T-cell (primary cell): ENCODE data around the gene MMS19. TPM values are rescaled to one million over a fixed set of nuclear protein-coding genes. Genes with fewer than 3 reads are reported as not detected.

Experiments
- ATAC-seq, 4 experiments: fragments of 200-7000 bp in 3 of 4; fragments of 150-1000 bp in 1 of 4; cut with Tn5 transposase; replicated peaks in 1 of 4; 1 replicate in 3 of 4; 2 replicates in 1 of 4; pipeline ENCODE4 v1.10.0; 2021; ENCODE audit warnings: moderate library complexity in 3 of 4, mild to moderate bottlenecking in 2 of 4, moderate number of reproducible peaks in 1 of 4
- CTCF ChIA-PET, 2 donors: fragments of 300-600 bp; sonication (Branson Sonifier 250); formaldehyde crosslinking; loops; one replicate each; lab custom pipeline; 2022; ENCODE audit warnings: antibody characterized with exemption in 2 of 2; lab: Charles Lee
- POLR2A ChIA-PET, 2 donors: fragments of 300-600 bp; sonication (Branson Sonifier 250); formaldehyde crosslinking; loops; one replicate each; lab custom pipeline; 2022; ENCODE audit warnings: antibody characterized with exemption in 2 of 2; lab: Charles Lee
- DNase-seq, 35 experiments: peaks; one replicate each; pipeline versions ENCODE4 v3.0.0 to v3.0.0-alpha.2; 2013 to 2023
- H3K27ac ChIP-seq: one replicate; pipeline ENCODE4 v1.5.1; 2013; ENCODE audit warnings: low read length
- H3K27me3 ChIP-seq, 2 experiments: replicated peaks in 1 of 2; 1 replicate in 1 of 2; 2 replicates in 1 of 2; pipeline versions ENCODE4 v1.6.1 to v1.7.0; 2013; ENCODE audit warnings: low read length in 1 of 2, mixed read lengths in 1 of 2; ENCODE audit not compliant: control insufficient read depth in 2 of 2, insufficient read depth in 2 of 2; ENCODE audit errors: extremely low read depth in 1 of 2
- H3K36me3 ChIP-seq, 2 donors: 1 replicate in 1 of 2; 2 replicates in 1 of 2; pipeline versions ENCODE4 v1.6.1 to v1.7.0; 2013; ENCODE audit warnings: low read length in 1 of 2; ENCODE audit not compliant: control insufficient read depth in 2 of 2, insufficient read depth in 1 of 2; ENCODE audit errors: extremely low read depth in 1 of 2
- H3K4me1 ChIP-seq, 2 experiments: 1 replicate in 1 of 2; 2 replicates in 1 of 2; pipeline versions ENCODE4 v1.6.1 to v1.7.0; 2013; ENCODE audit warnings: low read length in 2 of 2, mixed read lengths in 1 of 2; ENCODE audit not compliant: insufficient read depth in 2 of 2, control insufficient read depth in 1 of 2; ENCODE audit errors: extremely low read depth in 1 of 2
- H3K4me3 ChIP-seq, 2 donors: 1 replicate in 1 of 2; 2 replicates in 1 of 2; pipeline versions ENCODE4 v1.5.1 to v1.7.0; 2013; ENCODE audit warnings: mild to moderate bottlenecking in 2 of 2, low read length in 1 of 2, moderate library complexity in 1 of 2; ENCODE audit not compliant: control insufficient read depth in 1 of 2; ENCODE audit errors: extremely low read depth in 1 of 2
- H3K9me3 ChIP-seq: 2 replicates; pipeline ENCODE4 v1.7.0; 2013
- H3K27ac Mint-ChIP-seq, 2 donors: one replicate each; pipeline ENCODE4 v1.8.0; 2020 to 2021; ENCODE audit warnings: mild to moderate bottlenecking in 2 of 2, mixed read lengths in 2 of 2
- H3K27me3 Mint-ChIP-seq, 2 donors: one replicate each; pipeline ENCODE4 v1.8.0; 2021 to 2022; ENCODE audit warnings: mixed read lengths in 2 of 2
- H3K36me3 Mint-ChIP-seq: one replicate; pipeline ENCODE4 v1.8.0; 2021; ENCODE audit warnings: mixed read lengths
- H3K4me1 Mint-ChIP-seq, 3 donors: one replicate each; pipeline ENCODE4 v1.8.0; 2020 to 2022; ENCODE audit warnings: mixed read lengths in 3 of 3, mild to moderate bottlenecking in 1 of 3
- H3K4me3 Mint-ChIP-seq, 3 donors: one replicate each; pipeline ENCODE4 v1.8.0; 2020 to 2022; ENCODE audit warnings: mild to moderate bottlenecking in 3 of 3, mixed read lengths in 3 of 3, moderate library complexity in 3 of 3
- H3K9me3 Mint-ChIP-seq, 3 donors: one replicate each; pipeline ENCODE4 v1.8.0; 2020 to 2022; ENCODE audit warnings: mixed read lengths in 3 of 3
- WGBS: methylation state at CpG from one replicate; pipeline ENCODE4 v1.1.5; 2013; ENCODE audit warnings: missing lambda C conversion rate; ENCODE audit not compliant: insufficient coverage; 5-methylcytosine and 5-hydroxymethylcytosine counted together
- total RNA-seq, 35 experiments: library from RNA in 6 of 35; stranded (reverse) in 6 of 35; fragments of 120-200 nt in 1 of 35; gene quantifications; one replicate each; pipeline versions ENCODE4 v1.2.1 to v1.2.4 and lab custom pipeline; 2013 to 2026

MMS19 gene
- total RNA-seq, 5 donors from 2014 or later (not counting 1 experiment from before 2014, with no cell fraction given) = 73.8 to 106 (median 93.7) TPM

- no peaks in the 10 kb centered on the region for H3K9me3 Mint-ChIP-seq
- H3K27ac Mint-ChIP-seq = no peak overlapping the region
- Histone ChIP-seq H3K4me1 (no peaks in the 10 kb centered on the region), H3K27me3 (peaks cover 0 to 16% of the 10 kb centered on the region in 2 experiments), H3K4me3 (no peak overlapping the region), H3K27ac (no peak overlapping the region), H3K36me3 (no peaks in the 10 kb centered on the region), H3K9me3 (no peaks in the 10 kb centered on the region)
- no peaks in the 10 kb centered on the region for H3K4me1 Mint-ChIP-seq
- DNase-seq (no peak), ATAC-seq (no peak)
- 20% methylated on average over 1 of the region's 1 CpG for WGBS
- POLR2A ChIA-PET = no interaction called here
- H3K4me3 Mint-ChIP-seq = no peak overlapping the region
- peaks cover under 1 to 8% of the 10 kb centered on the region in 2 donors for H3K27me3 Mint-ChIP-seq
- H3K36me3 Mint-ChIP-seq = no peaks in the 10 kb centered on the region
- CTCF ChIA-PET = no interaction called here
Measured at GRCh38 chr10:97508342-97508741, 10.1 kb upstream of the MMS19 start.

- Mint-ChIP-seq H3K27ac (no peak overlapping the region), H3K27me3 (peaks cover 13 to 18% of the 10 kb centered on the region in 2 donors)
Measured at GRCh38 chr10:97506199-97506991, 8.2 kb upstream of the MMS19 start.

GRCh38 chr10:97505152-97505551 lies 6.9 kb upstream of the MMS19 start:
- H3K9me3 Mint-ChIP-seq = no peaks in the 10 kb centered on the region
- DNase-seq (no peak), ATAC-seq (no peak)
- peaks cover 22 to 29% of the 10 kb centered on the region in 2 donors for H3K27me3 Mint-ChIP-seq
- H3K4me3 ChIP-seq = no peak overlapping the region
- no peaks in the 10 kb centered on the region for H3K36me3 Mint-ChIP-seq
- peaks cover 0 to 32% of the 10 kb centered on the region in 2 experiments for H3K27me3 ChIP-seq
- CTCF ChIA-PET = interaction anchor here in 1 of 2 donors (1.0 kb wide), 1 partner anchor 103 kb away, joined by 3 read pairs; no protein-coding TSS in a partner anchor
- no peaks in the 10 kb centered on the region for H3K9me3 ChIP-seq
- H3K4me3 Mint-ChIP-seq = no peak overlapping the region
- H3K4me1 Mint-ChIP-seq = peaks cover 9 to 10% (median 10%) of the 10 kb centered on the region in 3 donors
- no peak overlapping the region for H3K27ac ChIP-seq
- no peaks in the 10 kb centered on the region for H3K4me1 ChIP-seq
- POLR2A ChIA-PET = interaction anchor here in 1 of 2 donors (0.6 kb wide), 1 partner anchor 83 kb away, joined by 3 read pairs; no protein-coding TSS in a partner anchor
- no CpG with 5 or more reads among the region's 1 CpG for WGBS
- no peak overlapping the region for H3K27ac Mint-ChIP-seq
- no peaks in the 10 kb centered on the region for H3K36me3 ChIP-seq

More at GRCh38 chr10:97506199-97506991, 8.2 kb upstream of the MMS19 start:
- Histone ChIP-seq H3K36me3 (no peaks in the 10 kb centered on the region), H3K9me3 (no peaks in the 10 kb centered on the region), H3K27ac (no peak overlapping the region), H3K4me1 (no peaks in the 10 kb centered on the region), H3K27me3 (peaks cover 0 to 24% of the 10 kb centered on the region in 2 experiments), H3K4me3 (no peak overlapping the region)
- ChIA-PET POLR2A (no interaction called here), CTCF (no interaction called here)
- Mint-ChIP-seq H3K36me3 (no peaks in the 10 kb centered on the region), H3K4me1 (no peaks in the 10 kb centered on the region), H3K4me3 (no peak overlapping the region), H3K9me3 (no peaks in the 10 kb centered on the region)
- ATAC-seq (no peak), DNase-seq (no peak)
- 83% methylated on average over 1 of the region's 3 CpGs for WGBS

DNA sequence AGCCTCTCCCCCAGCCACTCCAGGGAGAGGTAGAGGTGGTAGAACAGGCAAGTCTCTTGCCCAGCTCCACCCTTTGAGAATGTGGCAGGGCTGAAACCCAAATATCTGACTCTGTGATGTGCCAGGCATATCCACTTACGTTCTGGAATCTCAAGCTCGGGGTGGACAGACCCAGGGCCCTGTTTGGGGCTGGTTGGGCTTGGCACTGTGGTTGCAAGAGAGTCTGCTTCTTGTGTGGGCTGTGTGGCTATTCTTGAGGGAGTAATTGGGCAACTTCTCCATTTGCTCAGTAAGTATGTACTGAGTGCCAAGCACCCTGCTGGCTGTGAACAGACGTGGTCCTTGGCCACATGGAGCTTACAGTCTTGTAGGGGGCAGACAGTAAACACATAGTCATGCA lies 5.2 kb upstream of the MMS19 start:
- ATAC-seq (no peak), DNase-seq (no peak)
- H3K36me3 ChIP-seq = no peaks in the 10 kb centered on the region
- Mint-ChIP-seq H3K4me3 (no peak overlapping the region), H3K36me3 (no peaks in the 10 kb centered on the region), H3K27ac (no peak overlapping the region), H3K27me3 (peaks cover 22 to 35% of the 10 kb centered on the region in 2 donors), H3K9me3 (no peaks in the 10 kb centered on the region), H3K4me1 (peaks cover 13 to 16% (median 14%) of the 10 kb centered on the region in 3 donors)
- H3K9me3 ChIP-seq = no peaks in the 10 kb centered on the region
- POLR2A ChIA-PET = no interaction called here
- no peak overlapping the region for H3K4me3 ChIP-seq
- 56% methylated on average over 2 of the region's 3 CpGs for whole genome bisulfite sequencing
- H3K4me1 ChIP-seq = peaks cover 0 to 11% of the 10 kb centered on the region in 2 experiments
- CTCF ChIA-PET = no interaction called here
- peaks cover 0 to 37% of the 10 kb centered on the region in 2 experiments for H3K27me3 ChIP-seq
- H3K27ac ChIP-seq = no peak overlapping the region

DNA sequence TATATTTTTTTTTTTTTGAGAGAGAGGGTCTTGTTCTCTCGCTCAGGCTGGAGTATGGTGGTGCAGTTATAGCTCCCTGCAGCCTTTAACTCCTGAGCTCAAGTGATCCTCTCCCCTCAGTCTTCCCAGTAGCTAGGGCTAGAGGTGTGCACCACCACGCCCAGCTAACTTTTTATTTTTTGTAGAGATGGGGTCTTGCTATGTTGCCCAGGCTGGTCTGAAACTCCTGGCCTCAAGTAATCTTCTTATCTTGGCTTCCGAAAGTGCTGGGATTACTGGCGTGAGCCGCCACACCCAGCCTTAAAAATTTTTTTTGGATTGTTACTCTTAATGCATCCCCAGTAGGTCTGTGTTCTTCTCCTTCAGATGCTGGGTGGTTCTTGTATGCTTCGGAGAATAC lies 4.7 kb upstream of the MMS19 start:
- ATAC-seq (no peak), DNase-seq (no peak)
- Histone ChIP-seq H3K9me3 (no peaks in the 10 kb centered on the region), H3K4me1 (peaks cover 0 to 11% of the 10 kb centered on the region in 2 experiments), H3K36me3 (no peaks in the 10 kb centered on the region), H3K27ac (no peak overlapping the region), H3K27me3 (peaks cover 0 to 37% of the 10 kb centered on the region in 2 experiments), H3K4me3 (no peak overlapping the region)
- ChIA-PET CTCF (no interaction called here), POLR2A (no interaction called here)
- Mint-ChIP-seq H3K4me3 (no peak overlapping the region), H3K27me3 (peaks cover 22 to 35% of the 10 kb centered on the region in 2 donors), H3K27ac (no peak overlapping the region), H3K36me3 (no peaks in the 10 kb centered on the region), H3K4me1 (peaks cover 15 to 19% (median 19%) of the 10 kb centered on the region in 3 donors), H3K9me3 (no peaks in the 10 kb centered on the region)
- WGBS = 80% methylated on average over 1 of the region's 6 CpGs

GRCh38 chr10:97500297-97500575 lies 2.0 kb upstream of the MMS19 start:
- Histone ChIP-seq H3K27ac (no peak overlapping the region), H3K4me3 (no peak overlapping the region), H3K36me3 (no peaks in the 10 kb centered on the region), H3K4me1 (peaks cover 13 to 29% of the 10 kb centered on the region in 2 experiments), H3K9me3 (no peaks in the 10 kb centered on the region), H3K27me3 (peaks cover 0 to 33% of the 10 kb centered on the region in 2 experiments)
- H3K4me1 Mint-ChIP-seq = peaks cover 39 to 45% (median 44%) of the 10 kb centered on the region in 3 donors
- DNase-seq = peak in 1 of 35 experiments; percentile 6
- ATAC-seq = no peak
- CTCF ChIA-PET = interaction anchor here (0.5 to 0.7 kb wide), 3 partner anchors 215 to 226 kb away, joined by 3 read pairs; no protein-coding TSS in a partner anchor
- H3K27ac Mint-ChIP-seq = peak overlapping the region in 1 of 2 donors; percentile 11
- no peaks in the 10 kb centered on the region for H3K36me3 Mint-ChIP-seq
- no peaks in the 10 kb centered on the region for H3K9me3 Mint-ChIP-seq
- H3K27me3 Mint-ChIP-seq = peaks cover 22 to 31% of the 10 kb centered on the region in 2 donors
- H3K4me3 Mint-ChIP-seq = peak overlapping the region; percentile 61 to 96 (median 69)
- 70% methylated on average over 2 of the region's 2 CpGs for WGBS
- POLR2A ChIA-PET = no interaction called here
